HEK293 (cell line): ENCODE data around the gene ZNF555.

Source experiments
- CTCF ChIA-PET: fragments of 350-600 bp; formaldehyde crosslinking; extraction: SDS; loops from one replicate; lab custom pipeline; 2021; ENCODE audit warnings: antibody characterized with exemption; lab: Yijun Ruan, JAX
- POLR2A ChIA-PET: fragments of 300-600 bp; formaldehyde crosslinking; extraction: SDS; loops from one replicate; lab custom pipeline; 2020; ENCODE audit warnings: antibody characterized with exemption, inconsistent platforms; lab: Yijun Ruan, JAX
- H3K27ac ChIP-seq: fragments of 200-500 bp; sonication (Bioruptor generic); 2 replicates; pipeline ENCODE4 v1.5.1; 2014; ENCODE audit warnings: low read depth, low read length, control low read depth, inconsistent platforms; ENCODE audit errors: extremely low read depth
- H3K36me3 ChIP-seq, 2 experiments: fragments of 200-500 bp in 1 of 2; sonication (Bioruptor generic) in 1 of 2; 1 replicate in 1 of 2; 2 replicates in 1 of 2; pipeline ENCODE4 v1.5.1; 2014 to 2017; ENCODE audit warnings: inconsistent platforms in 2 of 2, low read length in 2 of 2; ENCODE audit not compliant: control insufficient read depth in 2 of 2, insufficient read depth in 1 of 2
- H3K4me1 ChIP-seq: fragments of 200-500 bp; sonication (Bioruptor generic); 2 replicates; pipeline ENCODE4 v1.5.1; 2014; ENCODE audit warnings: mild to moderate bottlenecking, low read length, inconsistent platforms; ENCODE audit not compliant: control insufficient read depth, insufficient read depth
- H3K4me3 ChIP-seq: 2 replicates; pipeline ENCODE4 v1.5.1; 2011; ENCODE audit warnings: low read depth, mild to moderate bottlenecking, control low read depth, low read length, moderate library complexity
- H3K9me3 ChIP-seq: fragments of 200-500 bp; sonication (Bioruptor generic); 2 replicates; pipeline ENCODE4 v1.5.1; 2014; ENCODE audit warnings: low read depth, low read length, inconsistent platforms; ENCODE audit not compliant: control insufficient read depth, insufficient read depth
- GFI1B ChIP-seq: fragments of 450-650 bp; formaldehyde crosslinking; IDR thresholded peaks from 2 replicates; pipeline ENCODE4 v1.5.1; 2016; ENCODE audit warnings: missing biosample characterization, missing genetic modification characterization
- HOXA7 ChIP-seq: sonication (generic); formaldehyde crosslinking; IDR thresholded peaks from 2 replicates; pipeline ENCODE4 v1.8.1; 2022; ENCODE audit warnings: missing genetic modification reagents, borderline replicate concordance
- KLF7 ChIP-seq: fragments of 450-650 bp; formaldehyde crosslinking; IDR thresholded peaks from 2 replicates; pipeline ENCODE4 v1.5.1; 2016; ENCODE audit warnings: missing biosample characterization, missing genetic modification characterization, borderline replicate concordance
- RBAK ChIP-seq: fragments of 450-650 bp; formaldehyde crosslinking; IDR thresholded peaks from 2 replicates; pipeline ENCODE4 v1.5.1; 2016; ENCODE audit warnings: missing biosample characterization, missing genetic modification characterization
- ZBTB48 ChIP-seq: fragments of 450-650 bp; formaldehyde crosslinking; IDR thresholded peaks from 2 replicates; pipeline ENCODE4 v1.5.1; 2016; ENCODE audit warnings: missing biosample characterization, missing genetic modification characterization
- ZNF10 ChIP-seq: fragments of 450-650 bp; formaldehyde crosslinking; IDR thresholded peaks from 2 replicates; pipeline ENCODE4 v1.5.1; 2017; ENCODE audit warnings: missing biosample characterization, missing genetic modification characterization
- ZNF133 ChIP-seq: fragments of 450-650 bp; formaldehyde crosslinking; IDR thresholded peaks from 2 replicates; pipeline ENCODE4 v1.5.1; 2016; ENCODE audit warnings: missing biosample characterization, missing genetic modification characterization
- ZNF2 ChIP-seq: fragments of 450-650 bp; formaldehyde crosslinking; IDR thresholded peaks from 2 replicates; pipeline ENCODE4 v1.5.1; 2016; ENCODE audit warnings: missing biosample characterization, missing genetic modification characterization
- ZNF335 ChIP-seq: fragments of 450-650 bp; formaldehyde crosslinking; conservative IDR thresholded peaks from 2 replicates; pipeline ENCODE4 v1.5.1; 2016; ENCODE audit warnings: missing biosample characterization, missing genetic modification characterization
- ZNF354C ChIP-seq: fragments of 450-650 bp; formaldehyde crosslinking; IDR thresholded peaks from 2 replicates; pipeline ENCODE4 v1.5.1; 2016; ENCODE audit warnings: missing biosample characterization, missing genetic modification characterization, low read depth, borderline replicate concordance
- ZNF366 ChIP-seq: fragments of 450-650 bp; formaldehyde crosslinking; conservative IDR thresholded peaks from 2 replicates; pipeline ENCODE4 v1.5.1; 2016; ENCODE audit warnings: missing biosample characterization, missing genetic modification characterization
- ZNF560 ChIP-seq: fragments of 450-650 bp; formaldehyde crosslinking; IDR thresholded peaks from 2 replicates; pipeline ENCODE4 v1.5.1; 2017; ENCODE audit warnings: missing biosample characterization, missing genetic modification characterization, borderline replicate concordance
- ZNF596 ChIP-seq: fragments of 450-650 bp; IDR thresholded peaks from 2 replicates; pipeline ENCODE4 v1.5.0; 2018; ENCODE audit warnings: missing biosample characterization, mild to moderate bottlenecking, missing genetic modification characterization, moderate library complexity
- ZSCAN23 ChIP-seq: fragments of 450-650 bp; formaldehyde crosslinking; IDR thresholded peaks from 2 replicates; pipeline ENCODE4 v1.5.1; 2016; ENCODE audit warnings: missing biosample characterization, missing genetic modification characterization
- TF ChIP-seq, protein P1 (sequence below): fragments of 450-650 bp; formaldehyde crosslinking; IDR thresholded peaks from 2 replicates; pipeline ENCODE4 v1.5.0; 2017; ENCODE audit warnings: missing biosample characterization, missing genetic modification characterization, borderline replicate concordance
- TF ChIP-seq, protein P2 (sequence below): fragments of 450-650 bp; formaldehyde crosslinking; IDR thresholded peaks from 2 replicates; pipeline ENCODE4 v1.5.1; 2016; ENCODE audit warnings: missing biosample characterization, missing genetic modification characterization
- TF ChIP-seq, protein P3 (sequence below): fragments of 450-650 bp; formaldehyde crosslinking; IDR thresholded peaks from 2 replicates; pipeline ENCODE4 v1.5.1; 2016; ENCODE audit warnings: missing biosample characterization, missing genetic modification characterization
- TF ChIP-seq, protein P4 (sequence below): fragments of 450-650 bp; formaldehyde crosslinking; IDR thresholded peaks from 2 replicates; pipeline ENCODE4 v1.5.1; 2016; ENCODE audit warnings: missing biosample characterization, missing genetic modification characterization
- TF ChIP-seq, protein P5 (sequence below): fragments of 450-650 bp; formaldehyde crosslinking; IDR thresholded peaks from 2 replicates; pipeline ENCODE4 v1.5.1; 2016; ENCODE audit warnings: missing biosample characterization, missing genetic modification characterization, borderline replicate concordance

Gene ZNF555

DNA sequence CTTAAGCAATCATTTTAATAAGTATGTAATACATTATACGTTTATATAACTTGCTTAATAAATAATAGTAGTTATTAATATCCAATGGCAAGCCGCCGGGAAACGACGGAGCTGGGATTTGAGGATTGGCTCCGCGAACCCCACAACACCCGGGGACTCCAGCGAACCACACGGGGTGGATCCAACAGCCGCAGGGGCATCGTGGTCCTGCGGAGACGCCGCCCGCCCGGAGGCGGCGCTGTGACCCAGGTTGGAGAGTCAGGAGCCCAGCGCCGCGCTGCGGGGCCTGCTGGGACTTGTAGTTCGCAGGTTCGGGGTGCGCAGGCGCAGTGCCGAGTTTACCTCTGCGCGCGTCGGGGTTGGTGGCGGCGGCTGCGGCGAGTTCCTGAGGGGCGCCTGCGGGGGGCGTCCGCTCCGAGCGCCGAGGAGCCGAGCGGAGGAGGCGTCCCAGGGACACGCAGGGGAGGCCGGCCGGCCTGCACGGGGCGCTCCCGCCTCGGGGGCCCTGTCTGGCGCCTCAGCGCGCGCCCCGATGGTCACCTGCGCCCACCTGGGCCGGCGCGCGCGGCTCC lies 21.6 kb upstream of the ZNF555 start, which contains the start of gene ZNF554 (continued):
- TF ChIP-seq ZSCAN23 (tag by site-specific recombination) (no peak), ZNF596 (no peak), ZNF366 (no peak), GFI1B (tag by site-specific recombination) (no peak)
- TF ChIP-seq, protein P1, sequence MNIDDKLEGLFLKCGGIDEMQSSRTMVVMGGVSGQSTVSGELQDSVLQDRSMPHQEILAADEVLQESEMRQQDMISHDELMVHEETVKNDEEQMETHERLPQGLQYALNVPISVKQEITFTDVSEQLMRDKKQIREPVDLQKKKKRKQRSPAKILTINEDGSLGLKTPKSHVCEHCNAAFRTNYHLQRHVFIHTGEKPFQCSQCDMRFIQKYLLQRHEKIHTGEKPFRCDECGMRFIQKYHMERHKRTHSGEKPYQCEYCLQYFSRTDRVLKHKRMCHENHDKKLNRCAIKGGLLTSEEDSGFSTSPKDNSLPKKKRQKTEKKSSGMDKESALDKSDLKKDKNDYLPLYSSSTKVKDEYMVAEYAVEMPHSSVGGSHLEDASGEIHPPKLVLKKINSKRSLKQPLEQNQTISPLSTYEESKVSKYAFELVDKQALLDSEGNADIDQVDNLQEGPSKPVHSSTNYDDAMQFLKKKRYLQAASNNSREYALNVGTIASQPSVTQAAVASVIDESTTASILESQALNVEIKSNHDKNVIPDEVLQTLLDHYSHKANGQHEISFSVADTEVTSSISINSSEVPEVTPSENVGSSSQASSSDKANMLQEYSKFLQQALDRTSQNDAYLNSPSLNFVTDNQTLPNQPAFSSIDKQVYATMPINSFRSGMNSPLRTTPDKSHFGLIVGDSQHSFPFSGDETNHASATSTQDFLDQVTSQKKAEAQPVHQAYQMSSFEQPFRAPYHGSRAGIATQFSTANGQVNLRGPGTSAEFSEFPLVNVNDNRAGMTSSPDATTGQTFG (tag by site-specific recombination) = no peak
- TF ChIP-seq, all 188 proteins: peak for 52

DNA sequence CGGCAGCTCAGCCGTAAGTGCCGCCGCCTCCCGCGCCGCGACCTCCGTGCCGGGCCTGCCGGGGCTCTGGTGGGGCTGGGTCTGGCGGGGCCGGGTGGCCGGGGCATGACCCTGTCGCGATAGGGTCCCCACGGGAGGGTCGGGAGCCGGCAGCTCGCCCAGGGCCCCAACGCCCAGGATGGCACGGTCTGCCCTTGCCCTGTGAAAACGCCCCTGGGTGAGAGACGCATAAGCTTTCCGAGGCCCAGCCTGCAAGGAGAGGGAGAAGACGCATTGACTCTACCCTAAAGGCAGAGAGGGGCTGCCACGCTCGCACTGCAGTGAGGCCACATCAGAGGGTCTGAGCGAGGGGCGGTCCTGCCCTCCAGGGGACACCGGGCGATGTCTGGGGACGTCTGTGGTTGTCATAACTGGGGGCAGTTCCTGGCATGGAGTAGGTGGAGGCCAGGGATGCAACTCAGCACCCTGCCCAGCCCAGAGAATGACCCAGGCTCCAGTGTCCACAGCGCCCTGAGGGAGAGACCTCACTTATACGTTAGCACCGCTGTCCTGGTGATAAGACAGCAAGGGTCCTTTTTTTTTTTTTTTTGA lies 21.1 kb upstream of the ZNF555 start:
- ChIA-PET CTCF (interaction anchor here (0.6 to 1.5 kb wide), 10 partner anchors 21 to 1460 kb away, joined by 3 to 7 read pairs (median 4); partner anchors contain the start of genes SGTA and THOP1), POLR2A (interaction anchor here (1.0 to 1.2 kb wide), 4 partner anchors 21 to 130 kb away, joined by 3 to 5 read pairs (median 4); partner anchors contain the start of genes SGTA, ZNF555 and ZNF57)
- peak overlapping the region; percentile 43; the same call in 1 of the 2 replicates for H3K27ac ChIP-seq

More for the DNA sequence above, 21.1 kb upstream of the ZNF555 start:
- peak overlapping the region; percentile 69 for H3K4me3 ChIP-seq
- no peaks in the 10 kb centered on the region for H3K4me1 ChIP-seq
- peaks cover 0 to 21% of the 10 kb centered on the region in 2 experiments; a peak in 2 of 3 replicates for H3K36me3 ChIP-seq
- no peaks in the 10 kb centered on the region for H3K9me3 ChIP-seq
- TF ChIP-seq ZNF354C (tag by site-specific recombination) (no peak), ZNF10 (no peak), KLF7 (tag by site-specific recombination) (no peak), HOXA7 (no peak), ZNF560 (tag by site-specific recombination) (no peak), RBAK (tag by site-specific recombination) (no peak), ZNF335 (tag by site-specific recombination) (peak; percentile 66; the same call in 1 of the 2 replicates), ZBTB48 (tag by site-specific recombination) (peak; percentile 27), ZNF2 (no peak), ZNF133 (peak; percentile 96)
- TF ChIP-seq, protein P2, sequence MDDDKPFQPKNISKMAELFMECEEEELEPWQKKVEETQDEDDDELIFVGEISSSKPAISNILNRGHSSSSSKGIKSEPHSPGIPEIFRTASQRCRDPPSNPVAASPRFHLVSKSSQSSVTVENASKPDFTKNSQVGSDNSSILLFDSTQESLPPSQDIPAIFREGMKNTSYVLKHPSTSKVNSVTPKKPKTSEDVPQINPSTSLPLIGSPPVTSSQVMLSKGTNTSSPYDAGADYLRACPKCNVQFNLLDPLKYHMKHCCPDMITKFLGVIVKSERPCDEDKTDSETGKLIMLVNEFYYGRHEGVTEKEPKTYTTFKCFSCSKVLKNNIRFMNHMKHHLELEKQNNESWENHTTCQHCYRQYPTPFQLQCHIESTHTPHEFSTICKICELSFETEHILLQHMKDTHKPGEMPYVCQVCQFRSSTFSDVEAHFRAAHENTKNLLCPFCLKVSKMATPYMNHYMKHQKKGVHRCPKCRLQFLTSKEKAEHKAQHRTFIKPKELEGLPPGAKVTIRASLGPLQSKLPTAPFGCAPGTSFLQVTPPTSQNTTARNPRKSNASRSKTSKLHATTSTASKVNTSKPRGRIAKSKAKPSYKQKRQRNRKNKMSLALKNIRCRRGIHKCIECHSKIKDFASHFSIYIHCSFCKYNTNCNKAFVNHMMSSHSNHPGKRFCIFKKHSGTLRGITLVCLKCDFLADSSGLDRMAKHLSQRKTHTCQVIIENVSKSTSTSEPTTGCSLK = no peak
- TF ChIP-seq, protein P3, sequence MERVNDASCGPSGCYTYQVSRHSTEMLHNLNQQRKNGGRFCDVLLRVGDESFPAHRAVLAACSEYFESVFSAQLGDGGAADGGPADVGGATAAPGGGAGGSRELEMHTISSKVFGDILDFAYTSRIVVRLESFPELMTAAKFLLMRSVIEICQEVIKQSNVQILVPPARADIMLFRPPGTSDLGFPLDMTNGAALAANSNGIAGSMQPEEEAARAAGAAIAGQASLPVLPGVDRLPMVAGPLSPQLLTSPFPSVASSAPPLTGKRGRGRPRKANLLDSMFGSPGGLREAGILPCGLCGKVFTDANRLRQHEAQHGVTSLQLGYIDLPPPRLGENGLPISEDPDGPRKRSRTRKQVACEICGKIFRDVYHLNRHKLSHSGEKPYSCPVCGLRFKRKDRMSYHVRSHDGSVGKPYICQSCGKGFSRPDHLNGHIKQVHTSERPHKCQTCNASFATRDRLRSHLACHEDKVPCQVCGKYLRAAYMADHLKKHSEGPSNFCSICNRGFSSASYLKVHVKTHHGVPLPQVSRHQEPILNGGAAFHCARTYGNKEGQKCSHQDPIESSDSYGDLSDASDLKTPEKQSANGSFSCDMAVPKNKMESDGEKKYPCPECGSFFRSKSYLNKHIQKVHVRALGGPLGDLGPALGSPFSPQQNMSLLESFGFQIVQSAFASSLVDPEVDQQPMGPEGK = 0 out of 2 replicates have a peak, but pooled peaks have one; percentile 9
- TF ChIP-seq, protein P4, sequence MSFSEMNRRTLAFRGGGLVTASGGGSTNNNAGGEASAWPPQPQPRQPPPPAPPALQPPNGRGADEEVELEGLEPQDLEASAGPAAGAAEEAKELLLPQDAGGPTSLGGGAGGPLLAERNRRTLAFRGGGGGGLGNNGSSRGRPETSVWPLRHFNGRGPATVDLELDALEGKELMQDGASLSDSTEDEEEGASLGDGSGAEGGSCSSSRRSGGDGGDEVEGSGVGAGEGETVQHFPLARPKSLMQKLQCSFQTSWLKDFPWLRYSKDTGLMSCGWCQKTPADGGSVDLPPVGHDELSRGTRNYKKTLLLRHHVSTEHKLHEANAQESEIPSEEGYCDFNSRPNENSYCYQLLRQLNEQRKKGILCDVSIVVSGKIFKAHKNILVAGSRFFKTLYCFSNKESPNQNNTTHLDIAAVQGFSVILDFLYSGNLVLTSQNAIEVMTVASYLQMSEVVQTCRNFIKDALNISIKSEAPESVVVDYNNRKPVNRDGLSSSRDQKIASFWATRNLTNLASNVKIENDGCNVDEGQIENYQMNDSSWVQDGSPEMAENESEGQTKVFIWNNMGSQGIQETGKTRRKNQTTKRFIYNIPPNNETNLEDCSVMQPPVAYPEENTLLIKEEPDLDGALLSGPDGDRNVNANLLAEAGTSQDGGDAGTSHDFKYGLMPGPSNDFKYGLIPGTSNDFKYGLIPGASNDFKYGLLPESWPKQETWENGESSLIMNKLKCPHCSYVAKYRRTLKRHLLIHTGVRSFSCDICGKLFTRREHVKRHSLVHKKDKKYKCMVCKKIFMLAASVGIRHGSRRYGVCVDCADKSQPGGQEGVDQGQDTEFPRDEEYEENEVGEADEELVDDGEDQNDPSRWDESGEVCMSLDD = no peak
- TF ChIP-seq, protein P5, sequence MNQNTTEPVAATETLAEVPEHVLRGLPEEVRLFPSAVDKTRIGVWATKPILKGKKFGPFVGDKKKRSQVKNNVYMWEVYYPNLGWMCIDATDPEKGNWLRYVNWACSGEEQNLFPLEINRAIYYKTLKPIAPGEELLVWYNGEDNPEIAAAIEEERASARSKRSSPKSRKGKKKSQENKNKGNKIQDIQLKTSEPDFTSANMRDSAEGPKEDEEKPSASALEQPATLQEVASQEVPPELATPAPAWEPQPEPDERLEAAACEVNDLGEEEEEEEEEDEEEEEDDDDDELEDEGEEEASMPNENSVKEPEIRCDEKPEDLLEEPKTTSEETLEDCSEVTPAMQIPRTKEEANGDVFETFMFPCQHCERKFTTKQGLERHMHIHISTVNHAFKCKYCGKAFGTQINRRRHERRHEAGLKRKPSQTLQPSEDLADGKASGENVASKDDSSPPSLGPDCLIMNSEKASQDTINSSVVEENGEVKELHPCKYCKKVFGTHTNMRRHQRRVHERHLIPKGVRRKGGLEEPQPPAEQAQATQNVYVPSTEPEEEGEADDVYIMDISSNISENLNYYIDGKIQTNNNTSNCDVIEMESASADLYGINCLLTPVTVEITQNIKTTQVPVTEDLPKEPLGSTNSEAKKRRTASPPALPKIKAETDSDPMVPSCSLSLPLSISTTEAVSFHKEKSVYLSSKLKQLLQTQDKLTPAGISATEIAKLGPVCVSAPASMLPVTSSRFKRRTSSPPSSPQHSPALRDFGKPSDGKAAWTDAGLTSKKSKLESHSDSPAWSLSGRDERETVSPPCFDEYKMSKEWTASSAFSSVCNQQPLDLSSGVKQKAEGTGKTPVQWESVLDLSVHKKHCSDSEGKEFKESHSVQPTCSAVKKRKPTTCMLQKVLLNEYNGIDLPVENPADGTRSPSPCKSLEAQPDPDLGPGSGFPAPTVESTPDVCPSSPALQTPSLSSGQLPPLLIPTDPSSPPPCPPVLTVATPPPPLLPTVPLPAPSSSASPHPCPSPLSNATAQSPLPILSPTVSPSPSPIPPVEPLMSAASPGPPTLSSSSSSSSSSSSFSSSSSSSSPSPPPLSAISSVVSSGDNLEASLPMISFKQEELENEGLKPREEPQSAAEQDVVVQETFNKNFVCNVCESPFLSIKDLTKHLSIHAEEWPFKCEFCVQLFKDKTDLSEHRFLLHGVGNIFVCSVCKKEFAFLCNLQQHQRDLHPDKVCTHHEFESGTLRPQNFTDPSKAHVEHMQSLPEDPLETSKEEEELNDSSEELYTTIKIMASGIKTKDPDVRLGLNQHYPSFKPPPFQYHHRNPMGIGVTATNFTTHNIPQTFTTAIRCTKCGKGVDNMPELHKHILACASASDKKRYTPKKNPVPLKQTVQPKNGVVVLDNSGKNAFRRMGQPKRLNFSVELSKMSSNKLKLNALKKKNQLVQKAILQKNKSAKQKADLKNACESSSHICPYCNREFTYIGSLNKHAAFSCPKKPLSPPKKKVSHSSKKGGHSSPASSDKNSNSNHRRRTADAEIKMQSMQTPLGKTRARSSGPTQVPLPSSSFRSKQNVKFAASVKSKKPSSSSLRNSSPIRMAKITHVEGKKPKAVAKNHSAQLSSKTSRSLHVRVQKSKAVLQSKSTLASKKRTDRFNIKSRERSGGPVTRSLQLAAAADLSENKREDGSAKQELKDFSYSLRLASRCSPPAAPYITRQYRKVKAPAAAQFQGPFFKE (tag by site-specific recombination) = no peak
